GM23338 (cell line): ENCODE results near the gene IQGAP2. TPM values are rescaled to one million over a fixed set of nuclear protein-coding genes. Genes with fewer than 3 reads are reported as not detected.

ENCODE experiments used
- ATAC-seq: fragments of 200-7000 bp; cut with Tn5 transposase; 3 replicates; pipeline ENCODE4 v1.9.1; 2020
- DNase-seq: peaks from one replicate; pipeline ENCODE4 v3.0.0-alpha.2; 2015; ENCODE audit warnings: low spot score
- H2AFZ ChIP-seq: fragments of 200-600 bp; sonication (generic); 2 replicates; pipeline ENCODE4 v1.8.0; 2016; ENCODE audit warnings: antibody characterized with exemption, mild to moderate bottlenecking, moderate library complexity
- H3F3A ChIP-seq: fragments of 200-600 bp; sonication (generic); replicated peaks from 2 replicates; pipeline ENCODE4 v1.8.0; 2017; ENCODE audit warnings: antibody characterized with exemption, mixed run types, low read depth
- H3K27ac ChIP-seq: fragments of 200-600 bp; sonication (generic); 2 replicates; pipeline ENCODE4 v1.6.1; 2016; ENCODE audit warnings: low read depth
- H3K27me3 ChIP-seq: fragments of 200-600 bp; sonication (generic); 2 replicates; pipeline ENCODE4 v1.8.0; 2016; ENCODE audit warnings: mild to moderate bottlenecking, mixed run types, moderate library complexity; ENCODE audit not compliant: insufficient read depth
- H3K36me3 ChIP-seq: fragments of 200-600 bp; sonication (generic); 2 replicates; pipeline ENCODE4 v1.8.0; 2016; ENCODE audit warnings: mild to moderate bottlenecking; ENCODE audit not compliant: insufficient read depth
- H3K4me1 ChIP-seq: fragments of 200-600 bp; sonication (generic); 2 replicates; pipeline ENCODE4 v1.8.0; 2016; ENCODE audit warnings: mild to moderate bottlenecking, moderate library complexity; ENCODE audit not compliant: insufficient read depth
- H3K4me2 ChIP-seq: fragments of 200-600 bp; sonication (generic); 2 replicates; pipeline ENCODE4 v1.7.1; 2017; ENCODE audit warnings: mixed run types
- H3K4me3 ChIP-seq: fragments of 200-600 bp; sonication (generic); 2 replicates; pipeline ENCODE4 v1.6.1; 2016; ENCODE audit warnings: mixed run types
- H3K79me2 ChIP-seq: fragments of 200-600 bp; sonication (generic); replicated peaks from 2 replicates; pipeline ENCODE4 v1.8.0; 2017; ENCODE audit warnings: mild to moderate bottlenecking; ENCODE audit not compliant: insufficient read depth
- H3K9me2 ChIP-seq: fragments of 200-600 bp; sonication (generic); 2 replicates; pipeline ENCODE4 v1.8.0; 2017; ENCODE audit not compliant: insufficient read depth
- H4K20me1 ChIP-seq: fragments of 200-600 bp; sonication (generic); replicated peaks from 2 replicates; pipeline ENCODE4 v1.8.0; 2017; ENCODE audit warnings: mild to moderate bottlenecking; ENCODE audit not compliant: insufficient read depth
- H3K27ac Mint-ChIP-seq: 2 replicates; pipeline ENCODE4 v1.8.0; 2020; ENCODE audit warnings: inconsistent platforms, mild to moderate bottlenecking, moderate library complexity, mixed read lengths
- H3K27me3 Mint-ChIP-seq: 3 replicates; pipeline ENCODE4 v1.8.0; 2022; ENCODE audit warnings: low read depth, mild to moderate bottlenecking, moderate library complexity, mixed read lengths, inconsistent platforms; ENCODE audit not compliant: insufficient read depth, poor library complexity
- H3K36me3 Mint-ChIP-seq: 3 replicates; pipeline ENCODE4 v1.8.0; 2021; ENCODE audit warnings: low read depth, mild to moderate bottlenecking, inconsistent platforms, moderate library complexity, mixed read lengths
- H3K4me1 Mint-ChIP-seq: 3 replicates; pipeline ENCODE4 v1.8.0; 2020; ENCODE audit warnings: mild to moderate bottlenecking, inconsistent platforms, mixed read lengths
- H3K4me3 Mint-ChIP-seq: 3 replicates; pipeline ENCODE4 v1.8.0; 2021; ENCODE audit warnings: moderate library complexity, mild to moderate bottlenecking, inconsistent platforms, mixed read lengths
- H3K9me3 Mint-ChIP-seq: 3 replicates; pipeline ENCODE4 v1.8.0; 2020; ENCODE audit warnings: moderate library complexity, mild to moderate bottlenecking, inconsistent platforms, mixed read lengths
- EZH2 ChIP-seq: fragments of 200-600 bp; sonication (generic); IDR thresholded peaks from one replicate; pipeline ENCODE4 v1.8.0; 2017; ENCODE audit warnings: antibody characterized with exemption, mild to moderate bottlenecking, low read depth; ENCODE audit not compliant: unreplicated experiment
- EZH2phosphoT487 ChIP-seq: fragments of 200-600 bp; sonication (generic); IDR thresholded peaks from one replicate; pipeline ENCODE4 v1.8.1; 2018; ENCODE audit warnings: antibody characterized with exemption; ENCODE audit not compliant: unreplicated experiment
- NANOG ChIP-seq: IDR thresholded peaks from 2 replicates; pipeline ENCODE4 v1.6.1; 2016; ENCODE audit warnings: antibody characterized with exemption, borderline replicate concordance
- POLR2AphosphoS5 ChIP-seq: IDR thresholded peaks from 2 replicates; pipeline ENCODE4 v1.6.1; 2016; ENCODE audit warnings: antibody characterized with exemption, low read depth
- STAT1 ChIP-seq: IDR thresholded peaks from one replicate; pipeline ENCODE4 v1.6.1; 2016; ENCODE audit warnings: antibody characterized with exemption; ENCODE audit not compliant: unreplicated experiment
- ZNF114 ChIP-seq: fragments of 250-450 bp; sonication (Bioruptor Pico); IDR thresholded peaks from 2 replicates; pipeline ENCODE4 v1.5.0; 2020; ENCODE audit warnings: mild to moderate bottlenecking, moderate library complexity
- ZNF331 ChIP-seq: fragments of 250-450 bp; sonication (Bioruptor Pico); IDR thresholded peaks from 2 replicates; pipeline ENCODE4 v1.5.0; 2020; ENCODE audit warnings: low read depth, mild to moderate bottlenecking, moderate library complexity
- polyA plus RNA-seq: library from polyadenylated mRNA; unstranded; fragments of >200 nt; fragmentation: Nextera tagmentation; extraction: Ambion mirVana; gene quantifications from 2 replicates; pipeline ENCODE4 v1.2.1, GENCODE V29; 2016
- total RNA-seq: library from RNA; depleted of rRNA; stranded (reverse); fragments of >200 nt; shearing (Covaris generic); gene quantifications from 2 replicates; pipeline ENCODE4 v1.2.3, GENCODE V29; 2014
- TF ChIP-seq, protein P1 (sequence below): IDR thresholded peaks from one replicate; pipeline ENCODE4 v1.6.1; 2018; ENCODE audit warnings: antibody characterized with exemption; ENCODE audit not compliant: unreplicated experiment
- TF ChIP-seq, protein P2 (sequence below): IDR thresholded peaks from 2 replicates; pipeline ENCODE4 v1.6.1; 2016; ENCODE audit warnings: antibody characterized with exemption
- TF ChIP-seq, protein P3 (sequence below): fragments of 250-450 bp; sonication (Bioruptor Pico); IDR thresholded peaks from 2 replicates; pipeline ENCODE4 v1.5.0; 2020; ENCODE audit warnings: mild to moderate bottlenecking, moderate library complexity

Gene IQGAP2
- total and polyA plus RNA-seq, 2 experiments from 2014 or later = 60.0 to 86.5 TPM

DNA sequence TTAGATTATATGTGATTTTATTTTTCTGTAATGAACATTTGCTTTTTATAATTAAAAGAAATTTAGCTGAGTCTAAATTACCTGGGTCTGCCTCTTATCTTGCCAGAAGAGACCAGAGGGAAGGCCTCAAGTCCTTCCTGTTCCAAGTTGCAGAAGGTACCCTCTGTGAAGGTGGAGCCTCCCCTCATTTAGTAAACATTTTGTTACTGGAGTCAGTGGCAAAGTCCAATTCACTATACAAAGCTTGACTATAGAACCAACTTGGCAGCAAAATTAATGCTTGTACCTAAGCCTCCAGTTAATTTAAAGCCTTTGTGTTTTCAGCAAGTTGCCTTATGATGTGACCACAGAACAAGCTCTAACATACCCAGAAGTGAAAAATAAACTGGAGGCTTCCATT lies 270.0 kb downstream of the IQGAP2 start:
- Mint-ChIP-seq H3K27ac (no peak overlapping the region), H3K4me3 (no peak overlapping the region), H3K4me1 (0 out of 3 replicates have a peak, but pooled peaks cover 2% of the 10 kb centered on the region), H3K9me3 (no peaks in the 10 kb centered on the region), H3K27me3 (peaks cover 3% of the 10 kb centered on the region), H3K36me3 (peaks cover 23% of the 10 kb centered on the region)
- no peak for ATAC-seq
- Histone ChIP-seq H3K4me2 (no peak overlapping the region), H3K36me3 (no peaks in the 10 kb centered on the region; the same call in 1 of the 2 replicates), H3K27me3 (no peaks in the 10 kb centered on the region), H3K4me3 (no peak overlapping the region), H4K20me1 (no peaks in the 10 kb centered on the region), H3K27ac (no peak overlapping the region), H3K9me2 (no peaks in the 10 kb centered on the region; the same call in 1 of the 2 replicates), H3F3A (no peaks in the 10 kb centered on the region), H3K4me1 (no peaks in the 10 kb centered on the region), H3K79me2 (no peaks in the 10 kb centered on the region), H2AFZ (no peak overlapping the region)
- TF ChIP-seq STAT1 (no peak), EZH2phosphoT487 (no peak), ZNF114 (no peak), NANOG (no peak), EZH2 (no peak), ZNF331 (CRISPR knock-in tag) (no peak), POLR2AphosphoS5 (no peak)
- TF ChIP-seq, protein P1, sequence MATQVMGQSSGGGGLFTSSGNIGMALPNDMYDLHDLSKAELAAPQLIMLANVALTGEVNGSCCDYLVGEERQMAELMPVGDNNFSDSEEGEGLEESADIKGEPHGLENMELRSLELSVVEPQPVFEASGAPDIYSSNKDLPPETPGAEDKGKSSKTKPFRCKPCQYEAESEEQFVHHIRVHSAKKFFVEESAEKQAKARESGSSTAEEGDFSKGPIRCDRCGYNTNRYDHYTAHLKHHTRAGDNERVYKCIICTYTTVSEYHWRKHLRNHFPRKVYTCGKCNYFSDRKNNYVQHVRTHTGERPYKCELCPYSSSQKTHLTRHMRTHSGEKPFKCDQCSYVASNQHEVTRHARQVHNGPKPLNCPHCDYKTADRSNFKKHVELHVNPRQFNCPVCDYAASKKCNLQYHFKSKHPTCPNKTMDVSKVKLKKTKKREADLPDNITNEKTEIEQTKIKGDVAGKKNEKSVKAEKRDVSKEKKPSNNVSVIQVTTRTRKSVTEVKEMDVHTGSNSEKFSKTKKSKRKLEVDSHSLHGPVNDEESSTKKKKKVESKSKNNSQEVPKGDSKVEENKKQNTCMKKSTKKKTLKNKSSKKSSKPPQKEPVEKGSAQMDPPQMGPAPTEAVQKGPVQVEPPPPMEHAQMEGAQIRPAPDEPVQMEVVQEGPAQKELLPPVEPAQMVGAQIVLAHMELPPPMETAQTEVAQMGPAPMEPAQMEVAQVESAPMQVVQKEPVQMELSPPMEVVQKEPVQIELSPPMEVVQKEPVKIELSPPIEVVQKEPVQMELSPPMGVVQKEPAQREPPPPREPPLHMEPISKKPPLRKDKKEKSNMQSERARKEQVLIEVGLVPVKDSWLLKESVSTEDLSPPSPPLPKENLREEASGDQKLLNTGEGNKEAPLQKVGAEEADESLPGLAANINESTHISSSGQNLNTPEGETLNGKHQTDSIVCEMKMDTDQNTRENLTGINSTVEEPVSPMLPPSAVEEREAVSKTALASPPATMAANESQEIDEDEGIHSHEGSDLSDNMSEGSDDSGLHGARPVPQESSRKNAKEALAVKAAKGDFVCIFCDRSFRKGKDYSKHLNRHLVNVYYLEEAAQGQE = no peak
- TF ChIP-seq, protein P2, sequence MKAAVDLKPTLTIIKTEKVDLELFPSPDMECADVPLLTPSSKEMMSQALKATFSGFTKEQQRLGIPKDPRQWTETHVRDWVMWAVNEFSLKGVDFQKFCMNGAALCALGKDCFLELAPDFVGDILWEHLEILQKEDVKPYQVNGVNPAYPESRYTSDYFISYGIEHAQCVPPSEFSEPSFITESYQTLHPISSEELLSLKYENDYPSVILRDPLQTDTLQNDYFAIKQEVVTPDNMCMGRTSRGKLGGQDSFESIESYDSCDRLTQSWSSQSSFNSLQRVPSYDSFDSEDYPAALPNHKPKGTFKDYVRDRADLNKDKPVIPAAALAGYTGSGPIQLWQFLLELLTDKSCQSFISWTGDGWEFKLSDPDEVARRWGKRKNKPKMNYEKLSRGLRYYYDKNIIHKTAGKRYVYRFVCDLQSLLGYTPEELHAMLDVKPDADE = no peak
- TF ChIP-seq, protein P3, sequence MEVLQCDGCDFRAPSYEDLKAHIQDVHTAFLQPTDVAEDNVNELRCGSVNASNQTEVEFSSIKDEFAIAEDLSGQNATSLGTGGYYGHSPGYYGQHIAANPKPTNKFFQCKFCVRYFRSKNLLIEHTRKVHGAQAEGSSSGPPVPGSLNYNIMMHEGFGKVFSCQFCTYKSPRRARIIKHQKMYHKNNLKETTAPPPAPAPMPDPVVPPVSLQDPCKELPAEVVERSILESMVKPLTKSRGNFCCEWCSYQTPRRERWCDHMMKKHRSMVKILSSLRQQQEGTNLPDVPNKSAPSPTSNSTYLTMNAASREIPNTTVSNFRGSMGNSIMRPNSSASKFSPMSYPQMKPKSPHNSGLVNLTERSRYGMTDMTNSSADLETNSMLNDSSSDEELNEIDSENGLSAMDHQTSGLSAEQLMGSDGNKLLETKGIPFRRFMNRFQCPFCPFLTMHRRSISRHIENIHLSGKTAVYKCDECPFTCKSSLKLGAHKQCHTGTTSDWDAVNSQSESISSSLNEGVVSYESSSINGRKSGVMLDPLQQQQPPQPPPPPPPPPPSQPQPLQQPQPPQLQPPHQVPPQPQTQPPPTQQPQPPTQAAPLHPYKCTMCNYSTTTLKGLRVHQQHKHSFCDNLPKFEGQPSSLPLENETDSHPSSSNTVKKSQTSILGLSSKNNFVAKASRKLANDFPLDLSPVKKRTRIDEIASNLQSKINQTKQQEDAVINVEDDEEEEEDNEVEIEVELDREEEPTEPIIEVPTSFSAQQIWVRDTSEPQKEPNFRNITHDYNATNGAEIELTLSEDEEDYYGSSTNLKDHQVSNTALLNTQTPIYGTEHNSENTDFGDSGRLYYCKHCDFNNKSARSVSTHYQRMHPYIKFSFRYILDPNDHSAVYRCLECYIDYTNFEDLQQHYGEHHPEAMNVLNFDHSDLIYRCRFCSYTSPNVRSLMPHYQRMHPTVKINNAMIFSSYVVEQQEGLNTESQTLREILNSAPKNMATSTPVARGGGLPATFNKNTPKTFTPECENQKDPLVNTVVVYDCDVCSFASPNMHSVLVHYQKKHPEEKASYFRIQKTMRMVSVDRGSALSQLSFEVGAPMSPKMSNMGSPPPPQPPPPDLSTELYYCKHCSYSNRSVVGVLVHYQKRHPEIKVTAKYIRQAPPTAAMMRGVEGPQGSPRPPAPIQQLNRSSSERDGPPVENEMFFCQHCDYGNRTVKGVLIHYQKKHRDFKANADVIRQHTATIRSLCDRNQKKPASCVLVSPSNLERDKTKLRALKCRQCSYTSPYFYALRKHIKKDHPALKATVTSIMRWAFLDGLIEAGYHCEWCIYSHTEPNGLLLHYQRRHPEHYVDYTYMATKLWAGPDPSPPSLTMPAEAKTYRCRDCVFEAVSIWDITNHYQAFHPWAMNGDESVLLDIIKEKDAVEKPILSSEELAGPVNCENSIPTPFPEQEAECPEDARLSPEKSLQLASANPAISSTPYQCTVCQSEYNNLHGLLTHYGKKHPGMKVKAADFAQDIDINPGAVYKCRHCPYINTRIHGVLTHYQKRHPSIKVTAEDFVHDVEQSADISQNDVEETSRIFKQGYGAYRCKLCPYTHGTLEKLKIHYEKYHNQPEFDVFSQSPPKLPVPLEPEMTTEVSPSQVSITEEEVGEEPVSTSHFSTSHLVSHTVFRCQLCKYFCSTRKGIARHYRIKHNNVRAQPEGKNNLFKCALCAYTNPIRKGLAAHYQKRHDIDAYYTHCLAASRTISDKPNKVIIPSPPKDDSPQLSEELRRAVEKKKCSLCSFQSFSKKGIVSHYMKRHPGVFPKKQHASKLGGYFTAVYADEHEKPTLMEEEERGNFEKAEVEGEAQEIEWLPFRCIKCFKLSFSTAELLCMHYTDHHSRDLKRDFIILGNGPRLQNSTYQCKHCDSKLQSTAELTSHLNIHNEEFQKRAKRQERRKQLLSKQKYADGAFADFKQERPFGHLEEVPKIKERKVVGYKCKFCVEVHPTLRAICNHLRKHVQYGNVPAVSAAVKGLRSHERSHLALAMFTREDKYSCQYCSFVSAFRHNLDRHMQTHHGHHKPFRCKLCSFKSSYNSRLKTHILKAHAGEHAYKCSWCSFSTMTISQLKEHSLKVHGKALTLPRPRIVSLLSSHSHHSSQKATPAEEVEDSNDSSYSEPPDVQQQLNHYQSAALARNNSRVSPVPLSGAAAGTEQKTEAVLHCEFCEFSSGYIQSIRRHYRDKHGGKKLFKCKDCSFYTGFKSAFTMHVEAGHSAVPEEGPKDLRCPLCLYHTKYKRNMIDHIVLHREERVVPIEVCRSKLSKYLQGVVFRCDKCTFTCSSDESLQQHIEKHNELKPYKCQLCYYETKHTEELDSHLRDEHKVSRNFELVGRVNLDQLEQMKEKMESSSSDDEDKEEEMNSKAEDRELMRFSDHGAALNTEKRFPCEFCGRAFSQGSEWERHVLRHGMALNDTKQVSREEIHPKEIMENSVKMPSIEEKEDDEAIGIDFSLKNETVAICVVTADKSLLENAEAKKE = no peak
- no peak for DNase-seq
